ENCODE measurements around the gene IL17RD.

DNA sequence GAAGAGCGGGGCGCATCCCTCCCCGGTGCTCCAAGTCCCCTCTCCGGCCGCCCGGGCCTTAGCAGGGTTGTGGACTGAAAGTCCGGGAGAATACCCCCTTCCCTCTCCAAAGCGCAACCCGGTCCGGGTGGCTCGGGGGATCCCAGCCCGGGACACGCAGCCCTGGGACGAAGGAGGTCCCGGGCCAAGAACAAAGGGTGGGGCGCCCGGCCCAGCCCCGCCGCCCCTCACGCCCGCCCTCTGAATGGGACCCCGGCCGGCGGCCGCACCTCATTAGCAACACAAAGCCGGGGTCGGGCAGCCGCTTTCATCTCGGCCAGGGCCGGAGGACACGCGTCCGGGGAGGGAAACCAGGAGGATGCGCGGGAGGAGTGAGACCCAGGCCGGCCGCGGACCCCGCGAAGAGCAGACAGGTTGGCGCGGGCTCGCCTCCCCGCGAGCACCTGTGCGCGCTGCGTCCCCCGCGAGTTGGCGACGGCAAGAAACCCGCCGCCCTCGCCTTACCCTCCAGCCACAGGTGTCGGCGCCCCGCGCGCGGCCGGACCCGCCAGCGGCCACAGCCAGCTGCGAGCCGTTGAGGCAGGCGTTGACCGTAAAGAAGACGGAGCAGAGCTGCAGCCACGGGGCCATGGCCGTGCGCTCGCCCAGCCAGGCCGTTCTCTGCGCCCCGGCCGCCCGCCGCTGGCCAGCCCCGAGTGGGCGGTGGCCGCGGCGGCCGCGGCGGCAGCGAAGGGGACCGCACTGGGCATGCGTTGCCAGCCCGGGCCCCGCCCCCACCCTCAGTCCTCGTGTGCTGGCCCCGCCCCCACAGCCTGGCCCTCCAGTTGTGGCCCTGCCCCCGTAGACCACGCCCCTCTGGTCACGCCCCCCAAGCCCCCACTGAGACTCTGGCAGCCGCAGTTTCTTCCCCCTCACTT is at the start of gene IL17RD:
- TF ChIP-seq, protein P1, sequence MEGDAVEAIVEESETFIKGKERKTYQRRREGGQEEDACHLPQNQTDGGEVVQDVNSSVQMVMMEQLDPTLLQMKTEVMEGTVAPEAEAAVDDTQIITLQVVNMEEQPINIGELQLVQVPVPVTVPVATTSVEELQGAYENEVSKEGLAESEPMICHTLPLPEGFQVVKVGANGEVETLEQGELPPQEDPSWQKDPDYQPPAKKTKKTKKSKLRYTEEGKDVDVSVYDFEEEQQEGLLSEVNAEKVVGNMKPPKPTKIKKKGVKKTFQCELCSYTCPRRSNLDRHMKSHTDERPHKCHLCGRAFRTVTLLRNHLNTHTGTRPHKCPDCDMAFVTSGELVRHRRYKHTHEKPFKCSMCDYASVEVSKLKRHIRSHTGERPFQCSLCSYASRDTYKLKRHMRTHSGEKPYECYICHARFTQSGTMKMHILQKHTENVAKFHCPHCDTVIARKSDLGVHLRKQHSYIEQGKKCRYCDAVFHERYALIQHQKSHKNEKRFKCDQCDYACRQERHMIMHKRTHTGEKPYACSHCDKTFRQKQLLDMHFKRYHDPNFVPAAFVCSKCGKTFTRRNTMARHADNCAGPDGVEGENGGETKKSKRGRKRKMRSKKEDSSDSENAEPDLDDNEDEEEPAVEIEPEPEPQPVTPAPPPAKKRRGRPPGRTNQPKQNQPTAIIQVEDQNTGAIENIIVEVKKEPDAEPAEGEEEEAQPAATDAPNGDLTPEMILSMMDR (IDR thresholded peaks at IDR 0.05 in 4 of 5, conservative IDR thresholded peaks at IDR 0.05 in 1 of 5), result no peak
- peak; percentile 29 to 41 for TF ChIP-seq POLR2A (IDR thresholded peaks at IDR 0.05)

Measured in gastrocnemius medialis (tissue), 4 donors.